RPMI8226 (cell line): ENCODE data around the gene DHRS7.

ENCODE experiments used
- DNase-seq: peaks from one replicate; pipeline ENCODE4 v3.0.0-alpha.2; 2015

Gene DHRS7

GRCh38 chr14:60164712-60165546 lies at the start of gene DHRS7:
DHRS7 (minus strand) TSS chr14:60165398; CDS start chr14:60165309, 89 bp downstream.
- peak; percentile 70 for DNase-seq

GRCh38 chr14:60214415-60215126 lies 49.4 kb upstream of the DHRS7 start:
- no peak for DNase-seq

GRCh38 chr14:60214003-60214402 lies 48.8 kb upstream of the DHRS7 start:
- DNase-seq: no peak

GRCh38 chr14:60212503-60213371 lies 47.5 kb upstream of the DHRS7 start:
- no peak for DNase-seq

GRCh38 chr14:60211153-60211552 lies 46.0 kb upstream of the DHRS7 start:
- no peak for DNase-seq

GRCh38 chr14:60210703-60211102 lies 45.5 kb upstream of the DHRS7 start:
- DNase-seq: no peak

GRCh38 chr14:60206837-60207533 lies 41.8 kb upstream of the DHRS7 start:
- DNase-seq: no peak

GRCh38 chr14:60206249-60206670 lies 41.1 kb upstream of the DHRS7 start:
- DNase-seq: no peak

GRCh38 chr14:60204843-60205774 lies 39.9 kb upstream of the DHRS7 start:
- no peak for DNase-seq

GRCh38 chr14:60204104-60204842 lies 39.1 kb upstream of the DHRS7 start:
- DNase-seq: no peak

- no peak for DNase-seq
These were observed 34.1 kb upstream of the DHRS7 start for GRCh38 chr14:60199321-60199720.

- no peak for DNase-seq
These were observed 32.6 kb upstream of the DHRS7 start for GRCh38 chr14:60197629-60198303.

GRCh38 chr14:60196291-60196690 lies 31.1 kb upstream of the DHRS7 start:
- DNase-seq: no peak

- DNase-seq: no peak
These were observed 30.1 kb upstream of the DHRS7 start for GRCh38 chr14:60195179-60195810.

GRCh38 chr14:60189923-60190840 lies 25.0 kb upstream of the DHRS7 start:
- DNase-seq: no peak

- DNase-seq: no peak
These were observed 23.5 kb upstream of the DHRS7 start for GRCh38 chr14:60188696-60189095.

GRCh38 chr14:60188115-60188514 lies 22.9 kb upstream of the DHRS7 start:
- DNase-seq: no peak

- DNase-seq: no peak
These were observed 19.8 kb upstream of the DHRS7 start for GRCh38 chr14:60184905-60185555.
